Endothelial cell (in vitro differentiated cells): ENCODE data around the gene MESD. TPM values are rescaled to one million over a fixed set of nuclear protein-coding genes. Genes with fewer than 3 reads are reported as not detected.

Source experiments
- DNase-seq: peaks from one replicate; pipeline ENCODE4 v3.0.0; 2021; ENCODE audit warnings: low spot score
- H3K27ac Mint-ChIP-seq: one replicate; pipeline ENCODE4 v1.8.0; 2021; ENCODE audit warnings: mixed read lengths, inconsistent platforms; ENCODE audit not compliant: unreplicated experiment
- H3K27me3 Mint-ChIP-seq: one replicate; pipeline ENCODE4 v1.8.0; 2021; ENCODE audit warnings: mild to moderate bottlenecking, moderate library complexity, mixed read lengths, inconsistent platforms; ENCODE audit not compliant: unreplicated experiment
- H3K36me3 Mint-ChIP-seq: one replicate; pipeline ENCODE4 v1.8.0; 2021; ENCODE audit warnings: mild to moderate bottlenecking, low read depth, mixed read lengths, inconsistent platforms; ENCODE audit not compliant: unreplicated experiment
- H3K4me1 Mint-ChIP-seq: one replicate; pipeline ENCODE4 v1.8.0; 2021; ENCODE audit warnings: mild to moderate bottlenecking, mixed read lengths, inconsistent platforms; ENCODE audit not compliant: unreplicated experiment
- H3K4me3 Mint-ChIP-seq: one replicate; pipeline ENCODE4 v1.8.0; 2021; ENCODE audit warnings: mild to moderate bottlenecking, mixed read lengths, inconsistent platforms; ENCODE audit not compliant: unreplicated experiment
- H3K9me3 Mint-ChIP-seq: one replicate; pipeline ENCODE4 v1.8.0; 2021; ENCODE audit warnings: mixed read lengths, inconsistent platforms; ENCODE audit not compliant: unreplicated experiment
- CTCF ChIP-seq: fragments of 200-600 bp; sonication (generic); IDR thresholded peaks from one replicate; pipeline ENCODE4 v1.5.0; 2021; ENCODE audit warnings: antibody characterized with exemption; ENCODE audit not compliant: unreplicated experiment
- long read RNA-seq: library from polyadenylated mRNA; unstranded; transcript quantifications from one replicate; pipeline ENCODE4 v2.0.0, GENCODE V29; 2020; ENCODE audit not compliant: unreplicated experiment
- total RNA-seq: library from RNA; stranded (reverse); fragmentation: NEBNext Ultra II Directional; extraction: Animal tissue kit (Norgen Biotek cat#: 25700); gene quantifications from one replicate; pipeline ENCODE4 v1.2.1, GENCODE V29; 2021; ENCODE audit not compliant: unreplicated experiment

The MESD gene
- total RNA-seq: 35.7 TPM
- long read RNA-seq, full-length matches to known transcripts: 52 of 58 reads
- long read RNA-seq, partial matches to known transcripts: 2 of 58 reads
- long read RNA-seq, other reads (novel, unspliced or antisense): 4 of 58 reads

- peak; percentile 99 for DNase-seq
- peaks cover 6% of the 10 kb centered on the region for H3K36me3 Mint-ChIP-seq
These were observed at the start of gene MESD for GRCh38 chr15:80989518-80990478. MESD (minus strand) TSS chr15:80989819; CDS start chr15:80989791, 28 bp downstream.

GRCh38 chr15:81038975-81039607, 49.5 kb upstream of the MESD start:
- Mint-ChIP-seq H3K36me3 (no peaks in the 10 kb centered on the region), H3K4me1 (peaks cover 26% of the 10 kb centered on the region), H3K27ac (peak overlapping the region; percentile 92), H3K4me3 (peak overlapping the region; percentile 47), H3K27me3 (peaks cover 5% of the 10 kb centered on the region), H3K9me3 (no peaks in the 10 kb centered on the region)
- peak; percentile 12 for DNase-seq
- TF ChIP-seq CTCF: no peak

More at GRCh38 chr15:80989518-80990478, at the start of gene MESD:
- H3K4me3 Mint-ChIP-seq: peak within 1 kb of the TSS; percentile 99
- H3K27ac Mint-ChIP-seq: peak within 1 kb of the TSS; percentile 92
- H3K27me3 Mint-ChIP-seq: peaks cover 4% of the 10 kb centered on the region
- no peaks in the 10 kb centered on the region for H3K9me3 Mint-ChIP-seq
- no peak for TF ChIP-seq CTCF
- H3K4me1 Mint-ChIP-seq: peaks cover 31% of the 10 kb centered on the region

GRCh38 chr15:81037952-81038743, 48.5 kb upstream of the MESD start:
- DNase-seq: no peak
- no peak overlapping the region for H3K27ac Mint-ChIP-seq
- no peak overlapping the region for H3K4me3 Mint-ChIP-seq
- no peaks in the 10 kb centered on the region for H3K36me3 Mint-ChIP-seq
- no peaks in the 10 kb centered on the region for H3K9me3 Mint-ChIP-seq
- TF ChIP-seq CTCF: no peak
- peaks cover 33% of the 10 kb centered on the region for H3K4me1 Mint-ChIP-seq
- H3K27me3 Mint-ChIP-seq: peaks cover 5% of the 10 kb centered on the region

GRCh38 chr15:81033508-81033907, 43.9 kb upstream of the MESD start:
- no peak for TF ChIP-seq CTCF
- Mint-ChIP-seq H3K9me3 (no peaks in the 10 kb centered on the region), H3K4me3 (no peak overlapping the region), H3K36me3 (peaks cover 7% of the 10 kb centered on the region), H3K27me3 (no peaks in the 10 kb centered on the region), H3K27ac (peak overlapping the region; percentile 96), H3K4me1 (peaks cover 39% of the 10 kb centered on the region)
- DNase-seq: no peak
